ENCODE measurements around the gene HEPN1.
"Not testable (repeated sequence)": the region's sequence is repeated elsewhere in the genome, so short reads cannot be mapped to it uniquely, and the experiment has no call there.

Gene HEPN1

DNA sequence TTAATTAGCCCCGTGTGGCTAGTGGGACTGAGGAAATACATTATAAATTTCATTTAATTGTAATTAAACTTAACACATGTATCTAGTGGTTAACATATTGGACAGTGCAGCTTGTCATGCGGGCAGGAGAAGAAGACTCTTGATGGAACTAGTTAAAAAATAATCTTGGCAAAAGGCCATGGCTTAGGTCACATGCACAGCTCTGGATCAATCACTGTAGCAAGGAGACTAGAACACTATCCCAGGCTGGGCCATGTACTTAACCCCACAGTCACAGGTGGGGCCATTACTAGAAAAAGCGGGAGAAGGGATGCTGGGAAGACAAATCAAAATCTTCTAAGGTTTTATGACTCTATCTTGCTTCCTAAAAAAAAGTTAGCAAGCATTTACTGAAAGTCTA lies 25.5 kb downstream of the HEPN1 start:
- no peak for DNase-seq

DNA sequence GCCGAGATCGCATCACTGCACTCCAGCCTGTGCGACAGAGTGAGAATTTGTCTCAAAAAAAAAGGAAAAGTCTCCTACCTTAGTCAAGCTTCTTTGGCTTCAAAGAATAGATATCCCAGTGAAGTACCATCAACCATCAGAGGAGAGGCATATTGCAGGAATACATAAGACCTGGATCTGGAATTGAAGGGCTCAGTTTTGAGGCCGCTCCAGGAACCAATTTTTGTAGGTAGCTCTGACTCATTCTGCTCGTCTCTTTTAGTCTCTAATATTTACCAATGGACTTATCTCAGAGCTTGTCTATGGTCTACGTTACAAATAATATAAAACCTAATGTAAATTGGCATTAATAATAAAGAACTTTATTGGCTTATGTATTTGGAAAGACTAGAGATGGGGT lies 26.8 kb downstream of the HEPN1 start:
- no peak for DNase-seq

DNA sequence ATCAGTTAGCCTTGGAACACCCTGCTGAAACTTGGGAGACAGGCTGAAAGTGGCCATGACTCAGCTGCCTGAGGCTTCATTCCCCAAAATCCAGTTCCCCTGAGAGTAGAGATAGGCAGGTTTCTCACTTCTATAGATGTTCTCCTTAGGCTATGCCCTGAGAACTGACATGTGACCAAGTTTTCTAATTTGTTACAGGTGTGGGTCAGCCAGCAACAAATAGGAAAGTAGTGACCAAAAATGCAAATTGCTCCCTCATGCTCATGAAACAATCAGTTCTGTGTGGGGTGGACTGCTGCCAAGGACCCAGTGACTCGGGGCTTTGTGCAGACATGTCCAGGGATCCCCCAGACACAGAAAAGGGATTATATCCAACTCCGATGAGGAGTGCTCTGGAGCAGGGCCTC lies 27.7 kb downstream of the HEPN1 start:
- DNase-seq, result no peak

DNA sequence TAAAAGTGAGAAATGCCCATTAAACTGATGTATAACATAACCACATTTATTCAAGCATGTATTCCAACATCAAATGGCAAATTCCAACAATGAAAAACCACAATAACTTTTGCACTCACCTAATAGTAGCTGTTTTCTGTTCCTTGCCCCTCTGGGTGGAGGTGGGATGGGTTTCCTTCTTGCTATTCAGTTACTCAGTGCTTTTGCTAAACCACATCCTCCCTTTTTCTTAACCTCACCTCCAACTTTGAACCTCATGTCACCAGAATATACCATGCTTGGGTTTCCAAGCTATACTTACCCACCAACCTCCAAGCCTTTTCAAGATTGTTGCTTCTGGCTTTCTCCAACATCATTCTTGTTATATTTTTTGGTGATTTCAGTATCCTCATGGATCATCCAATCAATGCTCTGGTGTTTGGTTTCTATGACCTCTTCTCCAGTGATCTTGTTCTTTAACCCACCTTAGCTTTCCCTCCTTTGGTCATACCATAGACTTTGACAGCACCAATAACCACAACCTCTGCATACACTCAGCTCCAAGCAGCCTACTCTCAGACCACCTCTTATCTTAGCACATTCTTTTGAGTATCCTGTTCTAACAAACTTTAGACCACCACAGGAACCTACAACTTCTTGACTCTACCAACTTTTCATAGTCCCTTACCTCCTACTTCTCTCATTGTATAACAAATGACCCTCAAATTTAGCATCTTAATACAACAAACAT lies 31.7 kb downstream of the HEPN1 start:
- DNase-seq, result no peak

DNA sequence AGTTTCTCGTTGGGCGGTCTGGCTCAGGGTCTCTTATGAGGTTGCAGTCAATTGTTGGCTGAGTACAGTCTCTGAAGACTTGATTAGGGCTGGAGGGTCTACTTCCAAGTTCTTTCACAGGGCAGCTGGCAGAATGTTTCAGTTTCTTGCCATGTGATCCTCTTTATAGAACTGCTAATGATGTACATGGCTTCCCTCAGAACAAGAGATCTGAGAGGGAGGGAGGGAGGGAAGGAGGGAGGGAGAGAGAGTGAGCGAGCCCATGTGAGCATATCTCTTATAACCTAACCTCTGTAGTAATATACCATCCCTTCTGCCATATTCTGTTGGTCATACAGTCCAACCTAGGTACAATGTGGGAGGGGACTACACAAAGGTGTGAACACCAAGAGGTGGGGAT lies 32.3 kb downstream of the HEPN1 start:
- no peak for DNase-seq

DNA sequence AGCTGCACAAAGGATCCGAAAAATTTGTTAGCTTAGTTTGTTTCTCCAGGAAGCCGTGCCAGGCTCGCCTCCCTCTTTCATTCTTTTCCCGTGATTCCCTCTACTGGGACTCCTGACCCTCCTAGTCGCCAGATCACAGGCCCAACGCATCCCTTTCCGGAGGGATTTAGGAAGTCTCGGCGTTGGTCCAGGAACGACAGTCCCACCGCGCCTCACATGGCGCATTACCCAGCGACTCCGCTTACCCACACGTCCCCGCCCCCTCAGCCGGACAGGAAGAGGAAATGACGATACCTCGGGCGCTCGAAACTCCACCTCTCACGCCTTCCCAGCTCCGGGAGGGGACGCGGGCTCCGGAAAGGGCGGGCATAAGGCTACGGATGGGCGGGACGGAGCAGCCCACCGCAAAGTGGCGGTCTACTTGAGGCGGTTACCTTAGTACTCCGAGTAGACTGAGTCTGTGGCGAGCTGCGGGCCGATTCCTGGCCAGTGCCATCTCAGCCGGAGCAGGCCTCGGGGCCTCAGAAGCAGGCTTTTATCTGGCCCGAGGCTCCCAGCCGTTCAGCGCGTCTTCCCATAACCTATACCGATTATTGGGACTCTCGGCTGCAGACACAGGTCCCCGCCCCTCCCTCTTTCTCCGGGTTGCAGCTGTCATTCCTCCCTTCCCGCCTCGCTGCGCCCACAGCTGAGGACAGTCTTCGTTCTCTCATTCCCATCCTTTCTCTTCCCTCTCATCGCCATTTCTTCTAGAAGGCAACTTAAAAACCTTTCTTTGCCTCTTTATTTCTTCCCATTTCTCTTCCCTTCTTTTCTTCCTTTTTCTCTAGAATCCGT lies 34.9 kb downstream of the HEPN1 start, which contains the start of gene CCDC15:
Gene CCDC15, plus strand, starts transcription at position 450 of the 837 bp plus-strand sequence. CDS start 531 bp downstream, outside the sequence.
- DNase-seq, result peak; percentile 99

DNA sequence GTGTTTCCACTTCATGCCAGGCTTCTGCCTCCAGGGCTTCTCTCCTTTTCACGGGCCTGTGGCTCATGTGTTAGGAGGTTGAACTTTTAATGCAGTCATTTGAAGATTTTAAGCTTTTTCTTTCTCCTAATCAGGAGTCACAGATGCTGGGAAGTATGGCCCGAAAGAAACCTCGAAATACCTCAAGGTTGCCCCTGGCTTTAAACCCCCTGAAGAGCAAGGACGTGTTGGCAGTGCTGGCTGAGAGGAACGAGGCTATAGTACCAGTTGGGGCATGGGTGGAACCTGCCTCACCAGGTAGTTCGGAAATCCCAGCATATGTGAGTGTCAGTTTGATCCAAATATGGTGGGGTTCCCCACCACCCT lies 35.5 kb downstream of the HEPN1 start:
- DNase-seq, result no peak

DNA sequence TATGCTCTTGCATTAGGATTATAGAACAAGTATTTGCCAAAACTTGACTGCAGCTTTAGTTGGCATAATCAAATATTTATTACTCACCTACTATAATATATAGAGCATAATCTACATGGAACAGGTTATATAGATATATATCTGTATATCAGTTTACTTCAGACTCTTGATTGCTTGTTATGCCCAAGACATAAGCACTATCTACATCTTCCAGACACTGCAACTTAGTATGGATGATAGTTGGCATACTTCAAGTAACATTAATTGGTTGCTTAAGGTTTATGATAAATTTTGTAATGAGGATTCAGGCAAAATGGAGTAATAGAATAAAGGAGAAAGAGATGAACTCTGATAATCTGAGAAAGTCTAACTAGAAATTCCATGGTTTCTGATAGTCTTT lies 36.0 kb downstream of the HEPN1 start:
- no peak for DNase-seq

DNA sequence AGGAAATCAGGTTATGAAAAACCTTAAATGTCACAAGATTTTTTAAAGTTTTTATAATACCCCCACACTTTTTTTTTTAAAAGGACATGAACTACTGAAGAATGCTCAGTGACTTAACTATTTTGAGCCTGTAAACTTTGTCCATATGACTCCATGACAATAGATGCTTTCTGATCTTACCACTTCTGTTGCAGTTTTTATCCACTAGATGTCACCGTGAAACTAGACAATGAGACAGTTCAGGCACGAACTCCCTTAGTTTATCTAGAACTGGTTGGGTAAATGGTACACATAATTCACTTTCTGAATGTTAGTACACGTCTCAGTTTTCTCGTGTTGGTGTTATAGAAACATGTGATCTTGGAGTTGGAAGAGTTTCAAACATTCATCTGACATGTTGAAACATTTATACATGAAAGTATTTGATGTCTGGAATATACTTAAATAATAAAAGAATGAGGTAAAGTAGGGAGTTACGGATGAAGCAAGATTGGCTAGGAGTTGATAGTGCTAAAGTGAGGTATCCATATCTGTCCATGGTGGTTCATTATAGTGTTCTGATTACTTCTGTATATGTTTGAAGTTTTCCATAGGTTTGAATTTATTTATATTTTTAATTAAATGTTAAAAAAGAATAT lies 43.0 kb downstream of the HEPN1 start:
- DNase-seq, result peak; percentile 91

DNA sequence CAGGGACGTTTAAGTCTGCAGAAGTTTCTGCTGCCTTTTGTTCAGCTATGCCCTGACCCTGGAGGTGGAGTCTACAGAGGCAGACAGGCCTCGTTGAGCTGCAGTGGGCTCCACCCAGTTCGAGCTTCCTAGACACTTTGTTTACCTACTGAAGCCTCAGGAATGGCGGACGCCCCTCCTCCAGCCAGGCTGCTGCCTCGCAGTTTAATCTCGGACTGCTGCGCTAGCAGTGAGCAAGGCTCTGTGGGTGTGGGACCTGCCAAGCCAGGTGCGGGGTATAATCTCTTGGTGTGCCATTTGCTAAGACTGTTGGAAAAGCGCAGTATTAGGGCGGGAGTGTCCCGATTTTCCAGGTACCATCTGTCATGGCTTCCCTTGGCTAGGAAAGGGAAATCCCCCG lies 49.1 kb downstream of the HEPN1 start:
- not testable (repeated sequence) for DNase-seq

Data from OCI-M1 (cell line).